SJCRH30 (cell line): ENCODE results near the gene KLHDC1. TPM values are rescaled to one million over a fixed set of nuclear protein-coding genes. Genes with fewer than 3 reads are reported as not detected.

Experiments
- DNase-seq, 2 experiments: peaks; one replicate each; pipeline ENCODE4 v3.0.0-alpha.2; 2015 to 2020
- H3K27ac ChIP-seq: fragments of 250-450 bp; sonication (Bioruptor Pico); 2 replicates; pipeline ENCODE4 v1.5.1; 2020; ENCODE audit warnings: mild to moderate bottlenecking, moderate library complexity
- H3K27me3 ChIP-seq: fragments of 250-450 bp; sonication (Bioruptor Pico); 2 replicates; pipeline ENCODE4 v1.5.1; 2020; ENCODE audit warnings: mild to moderate bottlenecking, moderate library complexity
- H3K36me3 ChIP-seq: fragments of 250-450 bp; sonication (Bioruptor Pico); 2 replicates; pipeline ENCODE4 v1.5.1; 2020; ENCODE audit warnings: mild to moderate bottlenecking, moderate library complexity
- H3K4me1 ChIP-seq: fragments of 250-450 bp; sonication (Bioruptor Pico); 2 replicates; pipeline ENCODE4 v1.5.1; 2020; ENCODE audit warnings: mild to moderate bottlenecking, moderate library complexity
- H3K4me3 ChIP-seq: fragments of 250-450 bp; sonication (Bioruptor Pico); 2 replicates; pipeline ENCODE4 v1.5.1; 2020; ENCODE audit warnings: mild to moderate bottlenecking, moderate library complexity
- H3K9me3 ChIP-seq: fragments of 250-450 bp; sonication (Bioruptor Pico); replicated peaks from 2 replicates; pipeline ENCODE4 v1.5.1; 2020; ENCODE audit warnings: mild to moderate bottlenecking, moderate library complexity
- total RNA-seq: library from RNA; depleted of rRNA; stranded (reverse); fragments of >200 nt; shearing (Covaris generic); gene quantifications from 2 replicates; pipeline ENCODE4 v1.2.3, GENCODE V29; 2014; rRNA removed

The KLHDC1 gene
- total RNA-seq, 1 experiment from 2014 or later: 0.32 TPM

DNA sequence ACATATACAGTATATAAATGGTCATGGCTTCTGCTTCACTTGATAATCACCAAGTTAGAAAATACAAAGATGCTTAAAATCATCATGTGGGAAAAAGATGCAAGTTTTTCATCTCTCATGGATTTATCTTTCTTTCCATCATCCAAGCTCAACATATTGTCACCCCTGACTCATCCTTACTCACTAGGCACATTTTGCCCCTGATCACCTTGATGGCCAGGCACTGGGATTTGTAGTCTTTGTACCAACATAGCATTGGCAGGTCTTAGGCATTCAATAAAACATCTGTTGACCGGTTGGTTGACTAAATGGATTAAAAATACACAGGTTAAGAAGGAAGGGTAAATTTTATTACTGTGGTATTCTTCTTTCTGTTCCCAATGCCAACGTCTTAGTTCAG, 103.1 kb downstream of the KLHDC1 start:
- Histone ChIP-seq H3K36me3 (peaks cover 66% of the 10 kb centered on the region), H3K27me3 (no peaks in the 10 kb centered on the region), H3K9me3 (no peaks in the 10 kb centered on the region), H3K4me1 (no peaks in the 10 kb centered on the region), H3K4me3 (no peak overlapping the region), H3K27ac (no peak overlapping the region)
- no peak for DNase-seq

Other genes starting within 250 kb of the KLHDC1 start
- gene RPS29, start 106.7 kb upstream of the KLHDC1 start, total RNA-seq: 2,114 and 2,463 TPM in 2 replicates
- gene LRR1, start 94.2 kb upstream of the KLHDC1 start, total RNA-seq: 54.5 and 60.8 TPM in 2 replicates
- 268 and 271 TPM in 2 replicates for gene RPL36AL, start 72.5 kb upstream of the KLHDC1 start, total RNA-seq
- 72.0 and 72.8 TPM in 2 replicates for gene MGAT2, start 72.3 kb upstream of the KLHDC1 start, total RNA-seq
- 20.6 and 22.2 TPM in 2 replicates for gene DNAAF2, start 57.9 kb upstream of the KLHDC1 start, total RNA-seq
- gene POLE2, start 4.9 kb upstream of the KLHDC1 start, total RNA-seq: 52.0 and 53.4 TPM in 2 replicates
- 44.3 and 45.8 TPM in 2 replicates for gene KLHDC2, start 75.0 kb downstream of the KLHDC1 start, total RNA-seq
- gene NEMF, start 159.7 kb downstream of the KLHDC1 start, total RNA-seq: 49.6 and 66.1 TPM in 2 replicates
- gene ARF6, start 200.0 kb downstream of the KLHDC1 start, total RNA-seq: 32.2 and 35.7 TPM in 2 replicates